Upper lobe of left lung (tissue), 4 donors: Measurements from ENCODE around the gene MYO15A.

Experiments used
- CTCF ChIP-seq, 6 experiments: fragments of 450-650 bp in 4 of 6; fragments of 200-600 bp in 2 of 6; sonication (generic) in 2 of 6; IDR thresholded peaks; one replicate each; pipeline ENCODE4 v1.5.1; 2016 to 2019; ENCODE audit warnings: antibody characterized with exemption in 6 of 6
- POLR2A ChIP-seq, 4 donors: fragments of 450-650 bp; IDR thresholded peaks; one replicate each; pipeline ENCODE4 v1.5.1; 2016 to 2017; ENCODE audit warnings: antibody characterized with exemption in 4 of 4, mild to moderate bottlenecking in 2 of 4
- POLR2AphosphoS5 ChIP-seq, 2 donors: sonication (generic); formaldehyde crosslinking; IDR thresholded peaks; one replicate each; pipeline ENCODE4 v1.5.1; 2017; ENCODE audit warnings: antibody characterized with exemption in 2 of 2

- no peak for TF ChIP-seq CTCF (IDR thresholded peaks at IDR 0.05)
- no peak for TF ChIP-seq POLR2AphosphoS5 (IDR thresholded peaks at IDR 0.05)
- TF ChIP-seq POLR2A (IDR thresholded peaks at IDR 0.05): no peak
Observed at GRCh38 chr17:18119938-18120337, 11.4 kb downstream of the MYO15A start.
